ENCODE measurements around the gene KRT4.

The KRT4 gene

GRCh38 chr12:52767427-52767826, 46.5 kb downstream of the KRT4 start:
- no peak for DNase-seq (ENCODE audit: extremely low read depth, insufficient read length)
- no peaks in the 10 kb centered on the region for H3K36me3 ChIP-seq (ENCODE audit: control insufficient read depth, insufficient read depth, low read length)
- H3K4me3 ChIP-seq (replicated peaks; ENCODE audit: low read depth, low read length) = no peak overlapping the region
- no peaks in the 10 kb centered on the region; the same call in 1 of the 2 replicates for H3K27me3 ChIP-seq (replicated peaks; ENCODE audit: control insufficient read depth, insufficient read depth, low read length)
- TF ChIP-seq, protein P1, sequence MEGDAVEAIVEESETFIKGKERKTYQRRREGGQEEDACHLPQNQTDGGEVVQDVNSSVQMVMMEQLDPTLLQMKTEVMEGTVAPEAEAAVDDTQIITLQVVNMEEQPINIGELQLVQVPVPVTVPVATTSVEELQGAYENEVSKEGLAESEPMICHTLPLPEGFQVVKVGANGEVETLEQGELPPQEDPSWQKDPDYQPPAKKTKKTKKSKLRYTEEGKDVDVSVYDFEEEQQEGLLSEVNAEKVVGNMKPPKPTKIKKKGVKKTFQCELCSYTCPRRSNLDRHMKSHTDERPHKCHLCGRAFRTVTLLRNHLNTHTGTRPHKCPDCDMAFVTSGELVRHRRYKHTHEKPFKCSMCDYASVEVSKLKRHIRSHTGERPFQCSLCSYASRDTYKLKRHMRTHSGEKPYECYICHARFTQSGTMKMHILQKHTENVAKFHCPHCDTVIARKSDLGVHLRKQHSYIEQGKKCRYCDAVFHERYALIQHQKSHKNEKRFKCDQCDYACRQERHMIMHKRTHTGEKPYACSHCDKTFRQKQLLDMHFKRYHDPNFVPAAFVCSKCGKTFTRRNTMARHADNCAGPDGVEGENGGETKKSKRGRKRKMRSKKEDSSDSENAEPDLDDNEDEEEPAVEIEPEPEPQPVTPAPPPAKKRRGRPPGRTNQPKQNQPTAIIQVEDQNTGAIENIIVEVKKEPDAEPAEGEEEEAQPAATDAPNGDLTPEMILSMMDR (IDR thresholded peaks at IDR 0.05; ENCODE audit: insufficient read depth, low read length, poor library complexity, severe bottlenecking) = no peak

DNA sequence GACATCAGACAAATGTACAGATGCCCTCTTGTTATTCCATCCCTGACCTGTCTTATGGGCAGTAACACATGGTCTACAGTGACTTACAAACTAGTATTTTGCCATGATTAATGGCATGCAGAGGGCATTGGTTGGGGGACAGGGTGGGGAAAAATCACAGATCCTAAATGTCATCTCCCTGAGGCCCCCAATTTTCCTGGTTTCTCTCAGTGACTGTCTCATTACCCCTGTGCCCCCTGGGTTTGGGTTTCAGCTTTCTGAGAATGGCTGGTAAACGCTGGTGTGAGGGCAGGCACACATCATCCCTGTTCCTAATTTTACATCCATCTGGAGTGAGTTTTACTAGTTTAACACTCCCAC, 46.9 kb downstream of the KRT4 start:
- no peak for DNase-seq (ENCODE audit: extremely low read depth, insufficient read length)
- Histone ChIP-seq H3K27me3 (replicated peaks; ENCODE audit: control insufficient read depth, insufficient read depth, low read length) (no peaks in the 10 kb centered on the region; the same call in 1 of the 2 replicates), H3K36me3 (ENCODE audit: control insufficient read depth, insufficient read depth, low read length) (no peaks in the 10 kb centered on the region), H3K4me3 (replicated peaks; ENCODE audit: low read depth, low read length) (no peak overlapping the region)
- TF ChIP-seq, protein P1 (IDR thresholded peaks at IDR 0.05; ENCODE audit: insufficient read depth, low read length, poor library complexity, severe bottlenecking) = no peak

- Histone ChIP-seq H3K4me3 (replicated peaks; ENCODE audit: low read depth, low read length) (no peak overlapping the region), H3K27me3 (replicated peaks; ENCODE audit: control insufficient read depth, insufficient read depth, low read length) (no peaks in the 10 kb centered on the region; the same call in 1 of the 2 replicates), H3K36me3 (ENCODE audit: control insufficient read depth, insufficient read depth, low read length) (no peaks in the 10 kb centered on the region)
- no peak for DNase-seq (ENCODE audit: extremely low read depth, insufficient read length)
- TF ChIP-seq, protein P1 (IDR thresholded peaks at IDR 0.05; ENCODE audit: insufficient read depth, low read length, poor library complexity, severe bottlenecking) = no peak
These were observed 47.4 kb downstream of the KRT4 start for GRCh38 chr12:52766351-52767019.

GRCh38 chr12:52765702-52766101, 48.2 kb downstream of the KRT4 start:
- no peak for DNase-seq (ENCODE audit: extremely low read depth, insufficient read length)

GRCh38 chr12:52763991-52764390, 49.9 kb downstream of the KRT4 start:
- H3K27me3 ChIP-seq (replicated peaks; ENCODE audit: control insufficient read depth, insufficient read depth, low read length) = no peaks in the 10 kb centered on the region; the same call in 1 of the 2 replicates
- no peaks in the 10 kb centered on the region for H3K36me3 ChIP-seq (ENCODE audit: control insufficient read depth, insufficient read depth, low read length)
- TF ChIP-seq, protein P1 (IDR thresholded peaks at IDR 0.05; ENCODE audit: insufficient read depth, low read length, poor library complexity, severe bottlenecking) = no peak
- no peak overlapping the region for H3K4me3 ChIP-seq (replicated peaks; ENCODE audit: low read depth, low read length)
- DNase-seq (ENCODE audit: extremely low read depth, insufficient read length) = no peak

More at GRCh38 chr12:52765702-52766101, 48.2 kb downstream of the KRT4 start:
- TF ChIP-seq, protein P1 (IDR thresholded peaks at IDR 0.05; ENCODE audit: insufficient read depth, low read length, poor library complexity, severe bottlenecking) = no peak
- Histone ChIP-seq H3K36me3 (ENCODE audit: control insufficient read depth, insufficient read depth, low read length) (no peaks in the 10 kb centered on the region), H3K27me3 (replicated peaks; ENCODE audit: control insufficient read depth, insufficient read depth, low read length) (no peaks in the 10 kb centered on the region; the same call in 1 of the 2 replicates), H3K4me3 (replicated peaks; ENCODE audit: low read depth, low read length) (no peak overlapping the region)
